GM12878 (cell line): ENCODE results near the gene GANC. TPM values are rescaled to one million over a fixed set of nuclear protein-coding genes. Genes with fewer than 3 reads are reported as not detected.

Experiments used
- RB1 ChIP-seq: fragments of 450-650 bp; formaldehyde crosslinking; IDR thresholded peaks from 2 replicates; pipeline ENCODE4 v1.6.1; 2017; ENCODE audit warnings: mild to moderate bottlenecking, borderline replicate concordance
- polyA plus RNA-seq, 11 experiments: library from polyadenylated mRNA; depleted of rRNA in 4 of 11; unstranded in 6 of 11; stranded (reverse) in 5 of 11; fragments of >200 nt; fragmentation: Nextera tagmentation in 4 of 11; fragmentation: Illumina TruSeq in 1 of 11; extraction: Ambion mirVana in 4 of 11; extraction: Trizol in 1 of 11; gene quantifications; 1 replicate in 1 of 11; 2 replicates in 10 of 11; pipeline versions ENCODE4 v1.2.1 to v1.2.3, GENCODE V29; 2011 to 2016; ENCODE audit warnings: inconsistent platforms in 2 of 11, missing spikeins in 2 of 11, low read depth in 1 of 11
- total RNA-seq, 4 experiments: library from RNA; depleted of rRNA in 3 of 4; stranded (reverse); fragments of >200 nt in 3 of 4; fragmentation: Illumina TruSeq in 1 of 4; extraction: Trizol in 1 of 4; gene quantifications; 2 replicates each; pipeline versions ENCODE4 v1.2.1 to v1.2.3, GENCODE V29; 2013 to 2021
- TF ChIP-seq, protein P1 (sequence below): fragments of 450-650 bp; IDR thresholded peaks from 2 replicates; pipeline ENCODE4 v1.6.1; 2014; ENCODE audit warnings: mild to moderate bottlenecking

The GANC gene
- total and polyA plus RNA-seq, 10 of the 15 experiments (the other 5 are each of a cell fraction or from before 2014, with no cell fraction given), result 11.3 to 35.3 (median 23.0) TPM

DNA sequence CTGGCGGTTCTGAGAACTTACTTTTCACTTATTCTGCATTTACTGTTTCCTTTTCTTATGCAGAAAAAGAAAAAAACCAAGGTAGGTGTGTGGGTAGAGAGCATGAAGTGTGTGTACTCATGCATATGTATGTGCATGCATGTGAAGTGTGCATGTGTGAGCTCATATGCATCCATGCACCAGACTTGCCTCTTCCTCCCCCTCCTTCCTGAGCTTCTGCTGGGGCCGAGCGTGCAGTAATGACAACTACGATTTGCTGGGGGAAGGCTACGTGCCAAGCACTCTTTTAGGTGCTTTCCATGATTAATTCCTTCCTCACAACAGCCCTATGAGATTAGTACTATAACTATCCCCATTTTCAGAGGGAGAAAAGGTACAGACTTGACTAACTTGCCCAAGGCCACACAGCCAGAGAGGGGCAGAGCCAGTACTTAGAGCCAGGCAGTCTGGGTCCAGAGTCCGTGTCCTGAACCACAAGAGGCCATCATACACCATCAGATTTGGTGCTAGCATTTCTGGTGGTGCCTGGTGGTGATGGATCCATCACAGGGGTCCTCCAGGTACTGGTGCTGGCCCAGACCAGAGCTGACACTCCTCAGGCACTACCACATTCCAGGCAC, 133.0 kb downstream of the GANC start (continued):
- TF ChIP-seq, protein P1, sequence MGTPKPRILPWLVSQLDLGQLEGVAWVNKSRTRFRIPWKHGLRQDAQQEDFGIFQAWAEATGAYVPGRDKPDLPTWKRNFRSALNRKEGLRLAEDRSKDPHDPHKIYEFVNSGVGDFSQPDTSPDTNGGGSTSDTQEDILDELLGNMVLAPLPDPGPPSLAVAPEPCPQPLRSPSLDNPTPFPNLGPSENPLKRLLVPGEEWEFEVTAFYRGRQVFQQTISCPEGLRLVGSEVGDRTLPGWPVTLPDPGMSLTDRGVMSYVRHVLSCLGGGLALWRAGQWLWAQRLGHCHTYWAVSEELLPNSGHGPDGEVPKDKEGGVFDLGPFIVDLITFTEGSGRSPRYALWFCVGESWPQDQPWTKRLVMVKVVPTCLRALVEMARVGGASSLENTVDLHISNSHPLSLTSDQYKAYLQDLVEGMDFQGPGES, result no peak
- TF ChIP-seq RB1, result no peak

Other genes with a start within 250 kb of the GANC start
- not detected in 2 replicates for gene PLA2G4D, start 178.6 kb upstream of the GANC start, total RNA-seq (2014; rRNA removed)
- gene PLA2G4D, start 178.6 kb upstream of the GANC start, total RNA-seq (2014; rRNA removed; fragmentation: Illumina TruSeq; extraction: Trizol), result not detected in 2 replicates
- gene PLA2G4D, start 178.6 kb upstream of the GANC start, total RNA-seq (2021), result not detected in 2 replicates
- gene PLA2G4D, start 178.6 kb upstream of the GANC start, polyA plus RNA-seq (2011; rRNA removed), result 0.03 TPM in 1 of 2 replicates, not detected in the other
- not detected in 2 replicates for gene PLA2G4D, start 178.6 kb upstream of the GANC start, polyA plus RNA-seq (2014; fragmentation: Illumina TruSeq; extraction: Trizol)
- gene PLA2G4D, start 178.6 kb upstream of the GANC start, polyA plus RNA-seq (2014; fragmentation: Nextera tagmentation; extraction: Ambion mirVana), result not detected
- gene PLA2G4D, start 178.6 kb upstream of the GANC start, polyA plus RNA-seq (2014; rRNA removed), result 0.06 TPM in 1 of 2 replicates, not detected in the other
- not detected for gene PLA2G4D, start 178.6 kb upstream of the GANC start, polyA plus RNA-seq (2016; fragmentation: Nextera tagmentation; extraction: Ambion mirVana)
- gene PLA2G4F, start 116.6 kb upstream of the GANC start, total RNA-seq (2014; rRNA removed), result not detected in 2 replicates
- gene PLA2G4F, start 116.6 kb upstream of the GANC start, total RNA-seq (2014; rRNA removed; fragmentation: Illumina TruSeq; extraction: Trizol), result not detected in 2 replicates
- 0.05 TPM in 1 of 2 replicates, not detected in the other for gene PLA2G4F, start 116.6 kb upstream of the GANC start, total RNA-seq (2021)
- not detected in 2 replicates for gene PLA2G4F, start 116.6 kb upstream of the GANC start, polyA plus RNA-seq (2011; rRNA removed)
- not detected in 2 replicates for gene PLA2G4F, start 116.6 kb upstream of the GANC start, polyA plus RNA-seq (2014; fragmentation: Illumina TruSeq; extraction: Trizol)
- not detected for gene PLA2G4F, start 116.6 kb upstream of the GANC start, polyA plus RNA-seq (2014; fragmentation: Nextera tagmentation; extraction: Ambion mirVana)
- gene PLA2G4F, start 116.6 kb upstream of the GANC start, polyA plus RNA-seq (2014; rRNA removed), result not detected in 2 replicates
- not detected for gene PLA2G4F, start 116.6 kb upstream of the GANC start, polyA plus RNA-seq (2016; fragmentation: Nextera tagmentation; extraction: Ambion mirVana)
- gene VPS39, start 64.9 kb upstream of the GANC start, total RNA-seq (2014; rRNA removed), result 34.5 and 36.6 TPM in 2 replicates
- gene VPS39, start 64.9 kb upstream of the GANC start, total RNA-seq (2014; rRNA removed; fragmentation: Illumina TruSeq; extraction: Trizol), result 27.5 and 32.8 TPM in 2 replicates
- 46.4 and 50.0 TPM in 2 replicates for gene VPS39, start 64.9 kb upstream of the GANC start, total RNA-seq (2021)
- gene VPS39, start 64.9 kb upstream of the GANC start, polyA plus RNA-seq (2011; rRNA removed), result 40.9 TPM in 2 replicates
- 47.6 and 48.2 TPM in 2 replicates for gene VPS39, start 64.9 kb upstream of the GANC start, polyA plus RNA-seq (2014; fragmentation: Illumina TruSeq; extraction: Trizol)
- 1 to 10 TPM; 4.9 to 6.9 TPM for gene VPS39, start 64.9 kb upstream of the GANC start, polyA plus RNA-seq (2014; fragmentation: Nextera tagmentation; extraction: Ambion mirVana)
- 42.0 and 46.3 TPM in 2 replicates for gene VPS39, start 64.9 kb upstream of the GANC start, polyA plus RNA-seq (2014; rRNA removed)
- 10 to 100 TPM; 31.9 to 37.9 TPM for gene VPS39, start 64.9 kb upstream of the GANC start, polyA plus RNA-seq (2016; fragmentation: Nextera tagmentation; extraction: Ambion mirVana)
- gene TMEM87A, start 232 bp downstream of the GANC start, total RNA-seq (2014; rRNA removed), result 31.1 and 38.6 TPM in 2 replicates
- gene TMEM87A, start 232 bp downstream of the GANC start, total RNA-seq (2014; rRNA removed; fragmentation: Illumina TruSeq; extraction: Trizol), result 32.7 and 34.1 TPM in 2 replicates
- 22.9 and 25.6 TPM in 2 replicates for gene TMEM87A, start 232 bp downstream of the GANC start, total RNA-seq (2021)
- gene TMEM87A, start 232 bp downstream of the GANC start, polyA plus RNA-seq (2011; rRNA removed), result 23.9 and 35.2 TPM in 2 replicates
- gene TMEM87A, start 232 bp downstream of the GANC start, polyA plus RNA-seq (2014; fragmentation: Illumina TruSeq; extraction: Trizol), result 33.4 and 40.8 TPM in 2 replicates
- gene TMEM87A, start 232 bp downstream of the GANC start, polyA plus RNA-seq (2014; fragmentation: Nextera tagmentation; extraction: Ambion mirVana), result 10 to 100 TPM; 33.4 to 53.2 TPM
- gene TMEM87A, start 232 bp downstream of the GANC start, polyA plus RNA-seq (2014; rRNA removed), result 17.4 and 18.2 TPM in 2 replicates
- 10 to 100 TPM; 40.9 to 49.2 TPM for gene TMEM87A, start 232 bp downstream of the GANC start, polyA plus RNA-seq (2016; fragmentation: Nextera tagmentation; extraction: Ambion mirVana)
- 3.0 and 3.4 TPM in 2 replicates for gene CAPN3, start 86.3 kb downstream of the GANC start, total RNA-seq (2014; rRNA removed)
- gene CAPN3, start 86.3 kb downstream of the GANC start, total RNA-seq (2014; rRNA removed; fragmentation: Illumina TruSeq; extraction: Trizol), result 1.1 and 1.8 TPM in 2 replicates
- gene CAPN3, start 86.3 kb downstream of the GANC start, total RNA-seq (2021), result 2.4 and 3.2 TPM in 2 replicates
- 2.4 and 2.8 TPM in 2 replicates for gene CAPN3, start 86.3 kb downstream of the GANC start, polyA plus RNA-seq (2011; rRNA removed)
- 2.9 and 3.0 TPM in 2 replicates for gene CAPN3, start 86.3 kb downstream of the GANC start, polyA plus RNA-seq (2014; fragmentation: Illumina TruSeq; extraction: Trizol)
- gene CAPN3, start 86.3 kb downstream of the GANC start, polyA plus RNA-seq (2014; fragmentation: Nextera tagmentation; extraction: Ambion mirVana), result 1 to 10 TPM; 1.6 to 1.7 TPM
- gene CAPN3, start 86.3 kb downstream of the GANC start, polyA plus RNA-seq (2014; rRNA removed), result 2.1 and 3.8 TPM in 2 replicates
- 1 to 10 TPM; 1.6 to 1.9 TPM for gene CAPN3, start 86.3 kb downstream of the GANC start, polyA plus RNA-seq (2016; fragmentation: Nextera tagmentation; extraction: Ambion mirVana)
- gene ZNF106, start 217.9 kb downstream of the GANC start, total RNA-seq (2014; rRNA removed), result 30.4 and 31.6 TPM in 2 replicates
- gene ZNF106, start 217.9 kb downstream of the GANC start, total RNA-seq (2014; rRNA removed; fragmentation: Illumina TruSeq; extraction: Trizol), result 38.1 and 40.3 TPM in 2 replicates
- gene ZNF106, start 217.9 kb downstream of the GANC start, total RNA-seq (2021), result 35.6 and 37.8 TPM in 2 replicates
- gene ZNF106, start 217.9 kb downstream of the GANC start, polyA plus RNA-seq (2011; rRNA removed), result 30.9 and 35.3 TPM in 2 replicates
- gene ZNF106, start 217.9 kb downstream of the GANC start, polyA plus RNA-seq (2014; fragmentation: Illumina TruSeq; extraction: Trizol), result 33.4 and 39.2 TPM in 2 replicates
- 10 to 100 TPM; 10.7 to 13.4 TPM for gene ZNF106, start 217.9 kb downstream of the GANC start, polyA plus RNA-seq (2014; fragmentation: Nextera tagmentation; extraction: Ambion mirVana)
- gene ZNF106, start 217.9 kb downstream of the GANC start, polyA plus RNA-seq (2014; rRNA removed), result 13.8 TPM in 2 replicates
- 10 to 100 TPM; 36.9 to 45.3 TPM for gene ZNF106, start 217.9 kb downstream of the GANC start, polyA plus RNA-seq (2016; fragmentation: Nextera tagmentation; extraction: Ambion mirVana)
- gene SNAP23, start 222.4 kb downstream of the GANC start, total RNA-seq (2014; rRNA removed), result 51.9 and 65.2 TPM in 2 replicates
- gene SNAP23, start 222.4 kb downstream of the GANC start, total RNA-seq (2014; rRNA removed; fragmentation: Illumina TruSeq; extraction: Trizol), result 126 and 134 TPM in 2 replicates
- gene SNAP23, start 222.4 kb downstream of the GANC start, total RNA-seq (2021), result 56.6 and 56.8 TPM in 2 replicates
- gene SNAP23, start 222.4 kb downstream of the GANC start, polyA plus RNA-seq (2011; rRNA removed), result 90.8 and 147 TPM in 2 replicates
- 127 and 130 TPM in 2 replicates for gene SNAP23, start 222.4 kb downstream of the GANC start, polyA plus RNA-seq (2014; fragmentation: Illumina TruSeq; extraction: Trizol)
- 10 to 100 TPM; 63.5 to 68.1 TPM for gene SNAP23, start 222.4 kb downstream of the GANC start, polyA plus RNA-seq (2014; fragmentation: Nextera tagmentation; extraction: Ambion mirVana)
- gene SNAP23, start 222.4 kb downstream of the GANC start, polyA plus RNA-seq (2014; rRNA removed), result 65.8 and 78.7 TPM in 2 replicates
- gene SNAP23, start 222.4 kb downstream of the GANC start, polyA plus RNA-seq (2016; fragmentation: Nextera tagmentation; extraction: Ambion mirVana), result 10 to 100 TPM; 70.5 to 86.8 TPM